BLaER1 (cell line): ENCODE results near the gene TTLL11.
"Not testable (repeated sequence)": the region's sequence is repeated elsewhere in the genome, so short reads cannot be mapped to it uniquely, and the experiment has no call there.

Source experiments
- H3K27ac ChIP-seq: shearing (Covaris generic); formaldehyde crosslinking; 2 replicates; pipeline ENCODE4 v1.8.1; 2022
- H3K27me3 ChIP-seq: shearing (Covaris generic); formaldehyde crosslinking; 2 replicates; pipeline ENCODE4 v1.8.1; 2022
- H3K36me3 ChIP-seq: shearing (Covaris generic); formaldehyde crosslinking; 2 replicates; pipeline ENCODE4 v1.8.1; 2022
- H3K4me1 ChIP-seq: shearing (Covaris generic); formaldehyde crosslinking; 2 replicates; pipeline ENCODE4 v1.8.1; 2022
- H3K4me2 ChIP-seq: shearing (Covaris generic); formaldehyde crosslinking; 2 replicates; pipeline ENCODE4 v1.8.1; 2022
- H3K4me3 ChIP-seq: shearing (Covaris generic); formaldehyde crosslinking; 2 replicates; pipeline ENCODE4 v1.8.1; 2022
- H3K9ac ChIP-seq: shearing (Covaris generic); formaldehyde crosslinking; 2 replicates; pipeline ENCODE4 v1.8.1; 2022
- H3K9me3 ChIP-seq: shearing (Covaris generic); formaldehyde crosslinking; 2 replicates; pipeline ENCODE4 v1.8.1; 2022
- H4K20me1 ChIP-seq: shearing (Covaris generic); formaldehyde crosslinking; 2 replicates; pipeline ENCODE4 v1.8.1; 2022
- Cebpa-rat ChIP-seq: shearing (Covaris generic); IDR thresholded peaks from 2 replicates; pipeline ENCODE4 v1.8.1; 2022

Gene TTLL11

GRCh38 chr9:122084026-122084675 is 9.0 kb downstream of the TTLL11 start:
- Histone ChIP-seq H4K20me1 (peaks cover 72% of the 10 kb centered on the region), H3K4me3 (no peak overlapping the region), H3K4me1 (no peaks in the 10 kb centered on the region), H3K36me3 (no peaks in the 10 kb centered on the region), H3K27ac (no peak overlapping the region), H3K4me2 (no peak overlapping the region), H3K27me3 (no peaks in the 10 kb centered on the region), H3K9me3 (no peaks in the 10 kb centered on the region), H3K9ac (no peak overlapping the region)
- no peak for TF ChIP-seq Cebpa-rat

- Histone ChIP-seq H3K27me3 (no peaks in the 10 kb centered on the region), H3K4me3 (no peak overlapping the region), H3K4me1 (no peaks in the 10 kb centered on the region), H3K36me3 (no peaks in the 10 kb centered on the region), H3K9ac (no peak overlapping the region), H4K20me1 (peaks cover 42% of the 10 kb centered on the region), H3K27ac (no peak overlapping the region), H3K4me2 (no peak overlapping the region), H3K9me3 (peaks cover 14% of the 10 kb centered on the region)
- TF ChIP-seq Cebpa-rat = no peak
These were observed 12.1 kb downstream of the TTLL11 start for GRCh38 chr9:122080986-122081385.

GRCh38 chr9:122078557-122078956 is 14.6 kb downstream of the TTLL11 start:
- Histone ChIP-seq H3K27ac (no peak overlapping the region), H3K4me3 (no peak overlapping the region), H3K27me3 (no peaks in the 10 kb centered on the region), H4K20me1 (peaks cover 23% of the 10 kb centered on the region), H3K9ac (no peak overlapping the region), H3K36me3 (no peaks in the 10 kb centered on the region), H3K9me3 (peaks cover 14% of the 10 kb centered on the region), H3K4me2 (no peak overlapping the region), H3K4me1 (no peaks in the 10 kb centered on the region)
- no peak for TF ChIP-seq Cebpa-rat

- H3K9me3 ChIP-seq = peaks cover 14% of the 10 kb centered on the region
- H3K4me2 ChIP-seq = no peak overlapping the region
- H3K27ac ChIP-seq = no peak overlapping the region
- no peaks in the 10 kb centered on the region for H3K4me1 ChIP-seq
- H3K27me3 ChIP-seq = no peaks in the 10 kb centered on the region
- no peak overlapping the region for H3K9ac ChIP-seq
- no peak for TF ChIP-seq Cebpa-rat
- H4K20me1 ChIP-seq = peaks cover 12% of the 10 kb centered on the region; the same call in 1 of the 2 replicates
- H3K36me3 ChIP-seq = no peaks in the 10 kb centered on the region
- no peak overlapping the region for H3K4me3 ChIP-seq
These were observed 16.3 kb downstream of the TTLL11 start for GRCh38 chr9:122076773-122077172.

- TF ChIP-seq Cebpa-rat = no peak
- H3K4me3 ChIP-seq = no peak overlapping the region
- H4K20me1 ChIP-seq = peaks cover 11% of the 10 kb centered on the region; the same call in 1 of the 2 replicates
- no peaks in the 10 kb centered on the region for H3K4me1 ChIP-seq
- no peak overlapping the region for H3K9ac ChIP-seq
- no peak overlapping the region for H3K27ac ChIP-seq
- no peak overlapping the region for H3K4me2 ChIP-seq
- peaks cover 14% of the 10 kb centered on the region for H3K9me3 ChIP-seq
- no peaks in the 10 kb centered on the region for H3K36me3 ChIP-seq
- H3K27me3 ChIP-seq = no peaks in the 10 kb centered on the region
These were observed 17.0 kb downstream of the TTLL11 start for GRCh38 chr9:122076117-122076516.

- Histone ChIP-seq H3K27ac (no peak overlapping the region), H3K4me1 (no peaks in the 10 kb centered on the region), H3K4me2 (no peak overlapping the region), H4K20me1 (peaks cover 11% of the 10 kb centered on the region; the same call in 1 of the 2 replicates), H3K9me3 (peaks cover 14% of the 10 kb centered on the region), H3K9ac (no peak overlapping the region), H3K27me3 (no peaks in the 10 kb centered on the region), H3K36me3 (no peaks in the 10 kb centered on the region), H3K4me3 (no peak overlapping the region)
- no peak for TF ChIP-seq Cebpa-rat
These were observed 17.7 kb downstream of the TTLL11 start for GRCh38 chr9:122075135-122076030.

- H4K20me1 ChIP-seq = peaks cover 17% of the 10 kb centered on the region; the same call in 1 of the 2 replicates
- no peak for TF ChIP-seq Cebpa-rat
- 0 out of 2 replicates have a peak, but pooled peaks cover 2% of the 10 kb centered on the region for H3K9me3 ChIP-seq
- H3K27ac ChIP-seq = no peak overlapping the region
- H3K4me3 ChIP-seq = no peak overlapping the region
- no peaks in the 10 kb centered on the region for H3K27me3 ChIP-seq
- H3K4me2 ChIP-seq = no peak overlapping the region
- no peaks in the 10 kb centered on the region for H3K4me1 ChIP-seq
- no peak overlapping the region for H3K9ac ChIP-seq
- 0 out of 2 replicates have a peak, but pooled peaks cover 4% of the 10 kb centered on the region for H3K36me3 ChIP-seq
These were observed 21.4 kb downstream of the TTLL11 start for GRCh38 chr9:122071715-122072114.

- no peaks in the 10 kb centered on the region for H3K27me3 ChIP-seq
- H3K27ac ChIP-seq = no peak overlapping the region
- 0 out of 2 replicates have a peak, but pooled peaks cover 6% of the 10 kb centered on the region for H3K9me3 ChIP-seq
- TF ChIP-seq Cebpa-rat = no peak
- no peak overlapping the region for H3K4me3 ChIP-seq
- H3K9ac ChIP-seq = no peak overlapping the region
- H4K20me1 ChIP-seq = peaks cover 22% of the 10 kb centered on the region; the same call in 1 of the 2 replicates
- H3K4me2 ChIP-seq = no peak overlapping the region
- no peaks in the 10 kb centered on the region for H3K4me1 ChIP-seq
- 0 out of 2 replicates have a peak, but pooled peaks cover 4% of the 10 kb centered on the region for H3K36me3 ChIP-seq
These were observed 22.2 kb downstream of the TTLL11 start for GRCh38 chr9:122070728-122071515.

- not testable (repeated sequence) for H3K9me3 ChIP-seq, H3K4me1 ChIP-seq, H3K4me3 ChIP-seq, H3K9ac ChIP-seq, H3K27me3 ChIP-seq, H3K27ac ChIP-seq, H3K36me3 ChIP-seq, H3K4me2 ChIP-seq
- H4K20me1 ChIP-seq = peaks cover 27% of the 10 kb centered on the region; the same call in 1 of the 2 replicates
These were observed 26.4 kb downstream of the TTLL11 start for GRCh38 chr9:122066680-122067079.
